WTC11 (cell line): Measurements from ENCODE around the gene GNAL. TPM values are rescaled to one million over a fixed set of nuclear protein-coding genes. Genes with fewer than 3 reads are reported as not detected.

Experiments
- ATAC-seq: fragments of 200-7000 bp; cut with Tn5 transposase; 2 replicates; pipeline ENCODE4 v1.10.0; 2021; ENCODE audit warnings: mild to moderate bottlenecking, moderate library complexity
- CTCF ChIA-PET: fragments of 300-600 bp; sonication (Branson Sonifier 250); formaldehyde crosslinking; loops from one replicate; lab custom pipeline; 2021; ENCODE audit warnings: antibody characterized with exemption; lab: Charles Lee
- POLR2A ChIA-PET: fragments of 350-600 bp; sonication (Branson Sonifier 250); formaldehyde crosslinking; loops from one replicate; lab custom pipeline; 2021; ENCODE audit warnings: antibody characterized with exemption; lab: Charles Lee
- DNase-seq: peaks from one replicate; pipeline ENCODE4 v3.0.0; 2021; ENCODE audit warnings: low spot score
- H3K27ac Mint-ChIP-seq: 2 replicates; pipeline ENCODE4 v1.8.0; 2021; ENCODE audit warnings: mixed read lengths
- H3K27me3 Mint-ChIP-seq: 2 replicates; pipeline ENCODE4 v1.8.0; 2021; ENCODE audit warnings: low read depth, mild to moderate bottlenecking, moderate library complexity, mixed read lengths
- H3K36me3 Mint-ChIP-seq: 2 replicates; pipeline ENCODE4 v1.8.0; 2021; ENCODE audit warnings: mixed read lengths
- H3K4me1 Mint-ChIP-seq: 2 replicates; pipeline ENCODE4 v1.8.0; 2022; ENCODE audit warnings: mixed read lengths
- H3K4me3 Mint-ChIP-seq: 2 replicates; pipeline ENCODE4 v1.8.0; 2021; ENCODE audit warnings: mild to moderate bottlenecking, moderate library complexity, mixed read lengths
- H3K9me3 Mint-ChIP-seq: 2 replicates; pipeline ENCODE4 v1.8.0; 2021; ENCODE audit warnings: mixed read lengths
- EMX1 ChIP-seq: fragments of 250-450 bp; sonication (Bioruptor Pico); IDR thresholded peaks from 2 replicates; pipeline ENCODE4 v1.8.0; 2021; ENCODE audit warnings: mild to moderate bottlenecking
- FOXJ3 ChIP-seq: sonication (generic); formaldehyde crosslinking; IDR thresholded peaks from 2 replicates; pipeline ENCODE4 v1.9.0; 2021; ENCODE audit warnings: missing genetic modification reagents, mild to moderate bottlenecking, borderline replicate concordance
- FOXP4 ChIP-seq: sonication (generic); formaldehyde crosslinking; IDR thresholded peaks from 2 replicates; pipeline ENCODE4 v1.8.0; 2022; ENCODE audit warnings: mild to moderate bottlenecking, missing genetic modification reagents
- GRHL2 ChIP-seq: fragments of 250-450 bp; sonication (Bioruptor Pico); IDR thresholded peaks from 2 replicates; pipeline ENCODE4 v1.8.0; 2022; ENCODE audit warnings: mild to moderate bottlenecking, moderate library complexity; ENCODE audit not compliant: insufficient replicate concordance, severe bottlenecking
- GTF2I ChIP-seq: fragments of 250-450 bp; sonication (Bioruptor Pico); conservative IDR thresholded peaks from 2 replicates; pipeline ENCODE4 v1.4.0; 2021; ENCODE audit warnings: mild to moderate bottlenecking
- JUN ChIP-seq: sonication (generic); formaldehyde crosslinking; IDR thresholded peaks from 2 replicates; pipeline ENCODE4 v1.8.0; 2023; ENCODE audit warnings: mild to moderate bottlenecking, missing genetic modification reagents
- MLX ChIP-seq: sonication (generic); formaldehyde crosslinking; IDR thresholded peaks from 2 replicates; pipeline ENCODE4 v1.8.1; 2023; ENCODE audit warnings: mild to moderate bottlenecking, missing genetic modification reagents, moderate library complexity
- MXD4 ChIP-seq: fragments of 250-450 bp; sonication (Bioruptor Pico); IDR thresholded peaks from 2 replicates; pipeline ENCODE4 v1.8.0; 2021; ENCODE audit warnings: mild to moderate bottlenecking, moderate library complexity, borderline replicate concordance
- MYBL2 ChIP-seq: sonication (generic); formaldehyde crosslinking; IDR thresholded peaks from 2 replicates; pipeline ENCODE4 v1.8.1; 2023; ENCODE audit warnings: mild to moderate bottlenecking, moderate library complexity, missing genetic modification reagents
- RELA ChIP-seq: sonication (generic); formaldehyde crosslinking; IDR thresholded peaks from 2 replicates; pipeline ENCODE4 v1.8.1; 2022; ENCODE audit warnings: missing genetic modification reagents, mild to moderate bottlenecking, borderline replicate concordance
- SOX15 ChIP-seq: fragments of 250-450 bp; sonication (Bioruptor Pico); IDR thresholded peaks from 2 replicates; pipeline ENCODE4 v1.9.0; 2021; ENCODE audit warnings: mild to moderate bottlenecking
- ZNF396 ChIP-seq: fragments of 250-450 bp; sonication (Bioruptor Pico); IDR thresholded peaks from 2 replicates; pipeline ENCODE4 v1.8.0; 2021; ENCODE audit warnings: mild to moderate bottlenecking, moderate library complexity, borderline replicate concordance
- ZNF425 ChIP-seq: fragments of 250-450 bp; sonication (Bioruptor Pico); conservative IDR thresholded peaks from 2 replicates; pipeline ENCODE4 v1.9.0; 2021; ENCODE audit warnings: mild to moderate bottlenecking
- ZSCAN18 ChIP-seq: fragments of 250-450 bp; sonication (Bioruptor Pico); IDR thresholded peaks from 2 replicates; pipeline ENCODE4 v2.1.2; 2022; ENCODE audit warnings: mild to moderate bottlenecking, moderate library complexity
- total RNA-seq: library from RNA; stranded (reverse); gene quantifications from 3 replicates; pipeline ENCODE4 v1.2.3, GENCODE V29; 2021
- TF ChIP-seq, protein P1 (sequence below): sonication (generic); formaldehyde crosslinking; IDR thresholded peaks from 2 replicates; pipeline ENCODE4 v1.8.0; 2022; ENCODE audit warnings: mild to moderate bottlenecking, missing genetic modification reagents
- TF ChIP-seq, protein P2 (sequence below): sonication (generic); formaldehyde crosslinking; IDR thresholded peaks from 2 replicates; pipeline ENCODE4 v1.8.1; 2023; ENCODE audit warnings: mild to moderate bottlenecking, missing genetic modification reagents, borderline replicate concordance
- TF ChIP-seq, protein P3 (sequence below): sonication (generic); formaldehyde crosslinking; IDR thresholded peaks from 2 replicates; pipeline ENCODE4 v1.8.1; 2022; ENCODE audit warnings: mild to moderate bottlenecking, missing genetic modification reagents, moderate library complexity, borderline replicate concordance

The GNAL gene
- total RNA-seq, 1 experiment from 2014 or later, result 22.3 TPM

GRCh38 chr18:11828786-11829432, 139.8 kb downstream of the GNAL start:
- TF ChIP-seq MXD4 (CRISPR knock-in tag) (no peak), MYBL2 (CRISPR knock-in tag) (no peak)
- peak; percentile 46 for ATAC-seq
- ChIA-PET POLR2A (interaction anchor here (1.9 kb wide), 1 partner anchor 11 kb away, joined by 5 read pairs; no protein-coding TSS in a partner anchor), CTCF (interaction anchor here (0.7 to 2.5 kb wide), 13 partner anchors 11 to 174 kb away, joined by 3 to 14 read pairs (median 5); no protein-coding TSS in a partner anchor)
- no peak for DNase-seq
- Mint-ChIP-seq H3K27me3 (no peaks in the 10 kb centered on the region), H3K4me1 (peaks cover 33% of the 10 kb centered on the region), H3K27ac (peak overlapping the region; percentile 99), H3K9me3 (peaks cover 6% of the 10 kb centered on the region), H3K4me3 (no peak overlapping the region), H3K36me3 (peaks cover 5% of the 10 kb centered on the region)

DNA sequence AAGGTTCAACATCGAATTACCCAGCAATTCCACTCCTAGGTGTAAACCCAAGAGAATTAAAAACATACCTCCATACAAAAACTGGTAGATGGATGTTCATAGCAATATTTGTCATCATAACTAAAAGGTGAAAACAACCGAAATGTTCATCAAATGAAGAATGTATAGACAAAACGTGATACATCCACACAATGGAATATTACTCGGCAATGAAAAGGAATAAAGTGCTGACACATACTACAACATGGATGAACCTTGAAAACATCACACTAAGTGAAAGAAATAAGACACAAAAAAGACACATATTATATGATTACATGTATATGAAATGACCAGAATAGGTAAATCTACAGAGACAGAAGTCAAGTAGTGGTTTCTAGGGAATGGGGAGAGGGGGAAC, 141.5 kb downstream of the GNAL start:
- Mint-ChIP-seq H3K36me3 (peaks cover 5% of the 10 kb centered on the region), H3K27me3 (no peaks in the 10 kb centered on the region), H3K4me3 (no peak overlapping the region), H3K27ac (peak overlapping the region; percentile 52; the same call in 1 of the 2 replicates), H3K9me3 (peaks cover 6% of the 10 kb centered on the region), H3K4me1 (peaks cover 32% of the 10 kb centered on the region)
- ChIA-PET POLR2A (no interaction called here), CTCF (interaction anchor here (0.6 to 1.9 kb wide), 2 partner anchors 97 to 98 kb away, joined by 3 to 14 read pairs; no protein-coding TSS in a partner anchor)
- TF ChIP-seq, protein P1, sequence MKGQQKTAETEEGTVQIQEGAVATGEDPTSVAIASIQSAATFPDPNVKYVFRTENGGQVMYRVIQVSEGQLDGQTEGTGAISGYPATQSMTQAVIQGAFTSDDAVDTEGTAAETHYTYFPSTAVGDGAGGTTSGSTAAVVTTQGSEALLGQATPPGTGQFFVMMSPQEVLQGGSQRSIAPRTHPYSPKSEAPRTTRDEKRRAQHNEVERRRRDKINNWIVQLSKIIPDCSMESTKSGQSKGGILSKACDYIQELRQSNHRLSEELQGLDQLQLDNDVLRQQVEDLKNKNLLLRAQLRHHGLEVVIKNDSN (CRISPR knock-in tag), result no peak
- TF ChIP-seq RELA (CRISPR knock-in tag), result no peak
- TF ChIP-seq GTF2I (CRISPR knock-in tag), result no peak
- no peak for TF ChIP-seq GRHL2 (CRISPR knock-in tag)
- TF ChIP-seq SOX15 (CRISPR knock-in tag), result no peak
- TF ChIP-seq, protein P2, sequence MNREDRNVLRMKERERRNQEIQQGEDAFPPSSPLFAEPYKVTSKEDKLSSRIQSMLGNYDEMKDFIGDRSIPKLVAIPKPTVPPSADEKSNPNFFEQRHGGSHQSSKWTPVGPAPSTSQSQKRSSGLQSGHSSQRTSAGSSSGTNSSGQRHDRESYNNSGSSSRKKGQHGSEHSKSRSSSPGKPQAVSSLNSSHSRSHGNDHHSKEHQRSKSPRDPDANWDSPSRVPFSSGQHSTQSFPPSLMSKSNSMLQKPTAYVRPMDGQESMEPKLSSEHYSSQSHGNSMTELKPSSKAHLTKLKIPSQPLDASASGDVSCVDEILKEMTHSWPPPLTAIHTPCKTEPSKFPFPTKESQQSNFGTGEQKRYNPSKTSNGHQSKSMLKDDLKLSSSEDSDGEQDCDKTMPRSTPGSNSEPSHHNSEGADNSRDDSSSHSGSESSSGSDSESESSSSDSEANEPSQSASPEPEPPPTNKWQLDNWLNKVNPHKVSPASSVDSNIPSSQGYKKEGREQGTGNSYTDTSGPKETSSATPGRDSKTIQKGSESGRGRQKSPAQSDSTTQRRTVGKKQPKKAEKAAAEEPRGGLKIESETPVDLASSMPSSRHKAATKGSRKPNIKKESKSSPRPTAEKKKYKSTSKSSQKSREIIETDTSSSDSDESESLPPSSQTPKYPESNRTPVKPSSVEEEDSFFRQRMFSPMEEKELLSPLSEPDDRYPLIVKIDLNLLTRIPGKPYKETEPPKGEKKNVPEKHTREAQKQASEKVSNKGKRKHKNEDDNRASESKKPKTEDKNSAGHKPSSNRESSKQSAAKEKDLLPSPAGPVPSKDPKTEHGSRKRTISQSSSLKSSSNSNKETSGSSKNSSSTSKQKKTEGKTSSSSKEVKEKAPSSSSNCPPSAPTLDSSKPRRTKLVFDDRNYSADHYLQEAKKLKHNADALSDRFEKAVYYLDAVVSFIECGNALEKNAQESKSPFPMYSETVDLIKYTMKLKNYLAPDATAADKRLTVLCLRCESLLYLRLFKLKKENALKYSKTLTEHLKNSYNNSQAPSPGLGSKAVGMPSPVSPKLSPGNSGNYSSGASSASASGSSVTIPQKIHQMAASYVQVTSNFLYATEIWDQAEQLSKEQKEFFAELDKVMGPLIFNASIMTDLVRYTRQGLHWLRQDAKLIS (CRISPR knock-in tag), result no peak
- no peak for TF ChIP-seq FOXP4 (CRISPR knock-in tag)
- no peak for DNase-seq
- no peak for ATAC-seq

DNA sequence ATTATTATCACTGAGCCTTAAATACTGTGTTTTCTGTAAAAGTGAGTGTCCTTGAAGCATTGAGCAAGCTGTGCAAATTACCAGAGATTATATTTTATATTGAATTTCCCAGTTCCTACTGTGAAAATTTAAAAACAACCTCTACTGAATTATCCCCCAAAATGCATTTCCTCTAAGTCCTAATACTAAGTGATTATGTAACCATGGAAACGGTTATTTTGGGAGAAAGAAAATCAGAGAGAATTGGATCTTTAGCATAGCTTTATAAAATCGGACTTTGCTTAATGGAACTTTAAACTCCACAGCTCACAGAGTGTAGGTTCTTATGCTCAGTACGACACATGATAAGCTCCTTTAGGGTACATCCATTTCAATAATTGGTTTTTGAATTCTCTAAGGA, 142.9 kb downstream of the GNAL start:
- Mint-ChIP-seq H3K27me3 (no peaks in the 10 kb centered on the region), H3K9me3 (peaks cover 6% of the 10 kb centered on the region), H3K36me3 (peaks cover 5% of the 10 kb centered on the region), H3K4me3 (no peak overlapping the region), H3K27ac (peak overlapping the region; percentile 32; the same call in 1 of the 2 replicates), H3K4me1 (peaks cover 23% of the 10 kb centered on the region)
- DNase-seq, result no peak
- no peak for ATAC-seq
- POLR2A ChIA-PET, result no interaction called here
- CTCF ChIA-PET, result interaction anchor here (1.0 kb wide), 1 partner anchor 207 kb away, joined by 3 read pairs; no protein-coding TSS in a partner anchor
- TF ChIP-seq MYBL2 (CRISPR knock-in tag) (no peak), FOXJ3 (no peak), JUN (CRISPR knock-in tag) (no peak), MXD4 (CRISPR knock-in tag) (no peak), MLX (CRISPR knock-in tag) (no peak), EMX1 (no peak), ZNF425 (CRISPR knock-in tag) (no peak), ZNF396 (no peak), RELA (CRISPR knock-in tag) (no peak), ZSCAN18 (CRISPR knock-in tag) (no peak)
- TF ChIP-seq, protein P3, sequence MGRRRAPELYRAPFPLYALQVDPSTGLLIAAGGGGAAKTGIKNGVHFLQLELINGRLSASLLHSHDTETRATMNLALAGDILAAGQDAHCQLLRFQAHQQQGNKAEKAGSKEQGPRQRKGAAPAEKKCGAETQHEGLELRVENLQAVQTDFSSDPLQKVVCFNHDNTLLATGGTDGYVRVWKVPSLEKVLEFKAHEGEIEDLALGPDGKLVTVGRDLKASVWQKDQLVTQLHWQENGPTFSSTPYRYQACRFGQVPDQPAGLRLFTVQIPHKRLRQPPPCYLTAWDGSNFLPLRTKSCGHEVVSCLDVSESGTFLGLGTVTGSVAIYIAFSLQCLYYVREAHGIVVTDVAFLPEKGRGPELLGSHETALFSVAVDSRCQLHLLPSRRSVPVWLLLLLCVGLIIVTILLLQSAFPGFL (CRISPR knock-in tag), result no peak
